GM12878 (cell line): ENCODE measurements around the gene BUD23. TPM values are rescaled to one million over a fixed set of nuclear protein-coding genes. Genes with fewer than 3 reads are reported as not detected.

ENCODE experiments used
- ATAC-seq: fragments of 200-7000 bp; cut with Tn5 transposase; 3 replicates; pipeline ENCODE4 v1.9.1; 2020; ENCODE audit warnings: mild to moderate bottlenecking, moderate library complexity
- Bru-seq: library from RNA; stranded (reverse); fragments of 400-500 nt; gene quantifications from one replicate; lab custom pipeline; 2021; lab: Mats Ljungman, UMichigan
- BruChase-seq, 2 experiments: library from RNA; stranded (reverse); fragments of 400-500 nt; gene quantifications; one replicate each; lab custom pipeline; 2021; lab: Mats Ljungman, UMichigan
- BruUV-seq: library from RNA; stranded (reverse); fragments of 400-500 nt; replicated peaks from 2 replicates; lab custom pipeline; 2021; lab: Mats Ljungman, UMichigan
- CTCF ChIA-PET: fragments of 300-600 bp; sonication (Branson Sonifier 250); formaldehyde crosslinking; extraction: SDS; loops from one replicate; lab custom pipeline; 2021; ENCODE audit warnings: inconsistent platforms; lab: Yijun Ruan, JAX
- POLR2A ChIA-PET: fragments of 350-600 bp; formaldehyde crosslinking; extraction: SDS; loops from one replicate; lab custom pipeline; 2021; ENCODE audit warnings: inconsistent platforms; lab: Charles Lee
- RAD21 ChIA-PET: fragments of 300-600 bp; sonication (Branson Sonifier 250); formaldehyde crosslinking; loops from one replicate; lab custom pipeline; 2023; ENCODE audit warnings: antibody characterized with exemption; ENCODE audit not compliant: unreplicated experiment; lab: Charles Lee
- SMC1A ChIA-PET: fragments of 300-600 bp; sonication (Branson Sonifier 250); formaldehyde crosslinking; loops from one replicate; lab custom pipeline; 2023; ENCODE audit not compliant: unreplicated experiment, uncharacterized antibody; lab: Charles Lee
- DNase-seq: peaks from one replicate; pipeline ENCODE4 v3.0.0-alpha.2; 2011; ENCODE audit warnings: low read depth, low spot score
- FAIRE-seq: peaks from 3 replicates; lab custom pipeline; 2011; peaks lifted over from hg19 to GRCh38; lab: Jason Lieb, UNC
- H2AFZ ChIP-seq: 2 replicates; pipeline ENCODE4 v1.6.0; 2011; ENCODE audit warnings: low read depth, low read length, control low read depth; ENCODE audit not compliant: control insufficient read depth
- H3K27ac ChIP-seq: 2 replicates; pipeline ENCODE4 v1.5.1; 2011; ENCODE audit warnings: control low read depth; ENCODE audit not compliant: control insufficient read depth, insufficient read depth
- H3K27me3 ChIP-seq, 2 experiments: replicated peaks in 1 of 2; 2 replicates each; pipeline versions ENCODE4 v1.6.0 to v1.6.1; 2011; ENCODE audit warnings: low read length in 1 of 2; ENCODE audit not compliant: control insufficient read depth in 2 of 2, insufficient read depth in 2 of 2
- H3K36me3 ChIP-seq, 2 experiments: 2 replicates each; pipeline ENCODE4 v1.5.1; 2011; ENCODE audit warnings: low read length in 1 of 2; ENCODE audit not compliant: control insufficient read depth in 2 of 2, insufficient read depth in 2 of 2
- H3K4me1 ChIP-seq: 2 replicates; pipeline ENCODE4 v1.6.1; 2011; ENCODE audit warnings: mild to moderate bottlenecking, low read length, moderate library complexity, mixed read lengths; ENCODE audit not compliant: control insufficient read depth, insufficient read depth
- H3K4me2 ChIP-seq: 2 replicates; pipeline ENCODE4 v1.6.0; 2011; ENCODE audit warnings: control low read depth; ENCODE audit not compliant: control insufficient read depth, insufficient read depth
- H3K4me3 ChIP-seq: fragments of 200-600 bp; sonication (generic); 2 replicates; pipeline ENCODE4 v1.5.1; 2016
- H3K79me2 ChIP-seq: 2 replicates; pipeline ENCODE4 v1.6.0; 2011; ENCODE audit warnings: low read length; ENCODE audit not compliant: control insufficient read depth, insufficient read depth
- H3K9ac ChIP-seq: 2 replicates; pipeline ENCODE4 v1.8.0; 2011; ENCODE audit warnings: low read length, control low read depth, mixed read lengths; ENCODE audit not compliant: control insufficient read depth, insufficient read depth
- H3K9me3 ChIP-seq: replicated peaks from 3 replicates; pipeline ENCODE4 v1.5.1; 2011; ENCODE audit warnings: mild to moderate bottlenecking, low read length; ENCODE audit not compliant: control insufficient read depth, insufficient read depth
- H4K20me1 ChIP-seq: 2 replicates; pipeline ENCODE4 v1.6.0; 2011; ENCODE audit not compliant: control insufficient read depth, insufficient read depth
- E4F1 ChIP-seq: fragments of 450-650 bp; IDR thresholded peaks from 2 replicates; pipeline ENCODE4 v1.6.1; 2018; ENCODE audit warnings: borderline replicate concordance, mild to moderate bottlenecking; ENCODE audit not compliant: partially characterized antibody
- EZH2 ChIP-seq: IDR thresholded peaks from 2 replicates; pipeline ENCODE4 v1.6.1; 2012; ENCODE audit warnings: low read depth, mild to moderate bottlenecking, control low read depth, inconsistent platforms, low read length, borderline replicate concordance; ENCODE audit not compliant: control insufficient read depth
- MEF2A ChIP-seq: IDR thresholded peaks from 2 replicates; pipeline ENCODE4 v1.6.1; 2011; ENCODE audit warnings: low read depth, mild to moderate bottlenecking, low read length, moderate library complexity; ENCODE audit not compliant: insufficient read depth
- NR2C1 ChIP-seq: fragments of 450-650 bp; IDR thresholded peaks from 2 replicates; pipeline ENCODE4 v1.6.1; 2017; ENCODE audit warnings: antibody characterized with exemption, mild to moderate bottlenecking, moderate library complexity
- PBX3 ChIP-seq: IDR thresholded peaks from 2 replicates; pipeline ENCODE4 v1.6.1; 2011; ENCODE audit warnings: mild to moderate bottlenecking, low read depth, low read length, moderate library complexity; ENCODE audit not compliant: insufficient replicate concordance
- SPI1 ChIP-seq: IDR thresholded peaks from 2 replicates; pipeline ENCODE4 v1.6.1; 2011; ENCODE audit warnings: low read depth, mild to moderate bottlenecking, low read length, moderate library complexity, borderline replicate concordance; ENCODE audit not compliant: insufficient read depth
- YY1 ChIP-seq: IDR thresholded peaks from 2 replicates; pipeline ENCODE4 v1.6.1; 2011; ENCODE audit warnings: low read depth, mild to moderate bottlenecking, low read length
- ZBTB4 ChIP-seq: fragments of 450-650 bp; formaldehyde crosslinking; IDR thresholded peaks from 2 replicates; pipeline ENCODE4 v1.4.0; 2022; ENCODE audit warnings: mild to moderate bottlenecking, moderate library complexity
- ZNF217 ChIP-seq: fragments of 450-650 bp; IDR thresholded peaks from 2 replicates; pipeline ENCODE4 v1.6.1; 2017; ENCODE audit warnings: antibody characterized with exemption, mild to moderate bottlenecking
- WGBS: methylation state at CpG from one replicate; pipeline ENCODE4 v1.1.6; 2016; ENCODE audit warnings: low lambda C conversion rate; ENCODE audit not compliant: insufficient replicate concordance, insufficient coverage; ENCODE audit errors: missing lambda C conversion rate; 5-methylcytosine and 5-hydroxymethylcytosine counted together
- in situ Hi-C: fragments of 300-500 bp; cut with MboI; formaldehyde crosslinking; loops from 9 replicates; pipeline ENCODE4 v1.14.3; 2018; ENCODE audit warnings: mixed read lengths
- intact Hi-C: fragments of 100-400 bp; cut with micrococcal nuclease; formaldehyde crosslinking; loops from one replicate; pipeline ENCODE4 v1.14.2; 2022; ENCODE audit not compliant: unreplicated experiment
- long read RNA-seq, 2 experiments: library from polyadenylated mRNA; unstranded; transcript quantifications; one replicate each; pipeline ENCODE4 v2.0.0, GENCODE V29; 2019 to 2020
- polyA minus RNA-seq, 3 experiments: library from RNA; depleted of rRNA, polyadenylated mRNA; stranded (reverse); fragments of >200 nt; gene quantifications; 2 replicates each; pipeline ENCODE4 v1.2.3, GENCODE V29; 2011
- polyA plus RNA-seq, 11 experiments: library from polyadenylated mRNA; depleted of rRNA in 4 of 11; unstranded in 6 of 11; stranded (reverse) in 5 of 11; fragments of >200 nt; fragmentation: Nextera tagmentation in 4 of 11; fragmentation: Illumina TruSeq in 1 of 11; extraction: Ambion mirVana in 4 of 11; extraction: Trizol in 1 of 11; gene quantifications; 1 replicate in 1 of 11; 2 replicates in 10 of 11; pipeline versions ENCODE4 v1.2.1 to v1.2.3, GENCODE V29; 2011 to 2016; ENCODE audit warnings: inconsistent platforms in 2 of 11, missing spikeins in 2 of 11, low read depth in 1 of 11
- total RNA-seq, 4 experiments: library from RNA; depleted of rRNA in 3 of 4; stranded (reverse); fragments of >200 nt in 3 of 4; fragmentation: Illumina TruSeq in 1 of 4; extraction: Trizol in 1 of 4; gene quantifications; 2 replicates each; pipeline versions ENCODE4 v1.2.1 to v1.2.3, GENCODE V29; 2013 to 2021

The BUD23 gene
- total RNA-seq (2013; cell fraction: nucleolus; rRNA removed) = 28.4 and 29.4 TPM in 2 replicates
- total RNA-seq (2014; rRNA removed) (75.3 and 82.9 TPM in 2 replicates), total RNA-seq (2014; rRNA removed; fragmentation: Illumina TruSeq; extraction: Trizol) (69.8 and 71.1 TPM in 2 replicates), total RNA-seq (2021) (73.7 and 84.9 TPM in 2 replicates), polyA plus RNA-seq (2011; rRNA removed) (98.5 and 114 TPM in 2 replicates), polyA plus RNA-seq (2014; fragmentation: Illumina TruSeq; extraction: Trizol) (96.0 and 109 TPM in 2 replicates), polyA plus RNA-seq (2014; fragmentation: Nextera tagmentation; extraction: Ambion mirVana) (10 to 100 TPM; 36.4 to 89.9 TPM), polyA plus RNA-seq (2014; rRNA removed) (117 and 123 TPM in 2 replicates), polyA plus RNA-seq (2016; fragmentation: Nextera tagmentation; extraction: Ambion mirVana) (100 to 1,000 TPM; 137 to 138 TPM), polyA minus RNA-seq (2011; rRNA and poly(A)+ RNA removed) (46.3 and 61.5 TPM in 2 replicates), Bru-seq, nascent RNA (percentile 87 among the genes with signal in this experiment), BruChase-seq, experiment 1, labeled RNA remaining after a 6-hour chase (percentile 92 among the genes with signal in this experiment), BruChase-seq, experiment 2, labeled RNA remaining after a 2-hour chase (percentile 90 among the genes with signal in this experiment)
- polyA plus RNA-seq (2011; ENCODE audit: low read depth) = 44.4 TPM
- 138 and 180 TPM in 2 replicates for polyA plus RNA-seq (2011; cell fraction: cytosol; rRNA removed)
- polyA plus RNA-seq (2011; cell fraction: nucleus; rRNA removed) = 67.4 and 98.6 TPM in 2 replicates
- polyA plus RNA-seq (2012) = 55.5 and 68.2 TPM in 2 replicates
- polyA minus RNA-seq (2011; cell fraction: cytosol; rRNA and poly(A)+ RNA removed) = 14.4 and 26.0 TPM in 2 replicates
- 9.3 and 17.6 TPM in 2 replicates for polyA minus RNA-seq (2011; cell fraction: nucleus; rRNA and poly(A)+ RNA removed)
- long read RNA-seq, experiment 1, transcript BUD23-201 (12 exons, 1,230 nt) = major isoform, 130 of 152 reads
- long read RNA-seq, experiment 1, partial matches to known transcripts = 3 of 152 reads
- long read RNA-seq, experiment 1, other reads (novel, unspliced or antisense) = 17 of 152 reads
- long read RNA-seq, experiment 2, transcript BUD23-201 (12 exons, 1,230 nt) = major isoform, 434 of 501 reads
- long read RNA-seq, experiment 2, transcript BUD23-206 (12 exons, 1,260 nt) = minor isoform, 6 of 501 reads
- long read RNA-seq, experiment 2, partial matches to known transcripts = 16 of 501 reads
- long read RNA-seq, experiment 2, other reads (novel, unspliced or antisense) = 40 of 501 reads

- Histone ChIP-seq H3K27me3 (no peaks in the 10 kb centered on the region), H3K9ac (peak within 1 kb of the TSS; percentile 98), H2AFZ (peak within 1 kb of the TSS; percentile 96), H3K36me3 (peaks cover 4 to 5% of the 10 kb centered on the region in 2 experiments; a peak in 3 of 4 replicates), H3K9me3 (no peaks in the 10 kb centered on the region; the same call in 2 of the 3 replicates), H3K4me2 (peak within 1 kb of the TSS; percentile 94), H3K4me1 (peaks cover 14% of the 10 kb centered on the region), H3K4me3 (peak within 1 kb of the TSS; percentile 91), H3K79me2 (peaks cover 46% of the 10 kb centered on the region), H4K20me1 (no peaks in the 10 kb centered on the region; the same call in 1 of the 2 replicates), H3K27ac (peak within 1 kb of the TSS; percentile 81)
- TSS peak; percentile 69 for BruUV-seq
- SMC1A ChIA-PET = no interaction called here
- in situ Hi-C loops (no loop called here), intact Hi-C loops (loop anchor here (2.0 to 10.0 kb wide), 2 partner anchors 36 to 158 kb away; partner anchors contain the start of genes BAZ1B and STX1A)
- DNase-seq (peak; percentile 71), FAIRE-seq (peak; percentile 95), ATAC-seq (peak; percentile 98)
- CTCF ChIA-PET = no interaction called here
- RAD21 ChIA-PET = no interaction called here
- POLR2A ChIA-PET = no interaction called here
- WGBS = 1% methylated on average over 68 of the region's 68 CpGs
- TF ChIP-seq MEF2A (no peak), ZNF217 (no peak), EZH2 (no peak), SPI1 (no peak), PBX3 (no peak), NR2C1 (no peak), E4F1 (no peak), ZBTB4 (CRISPR knock-in tag) (no peak), YY1 (peak; percentile 97)
Observed at GRCh38 chr7:73683056-73683787, at the start of gene BUD23, which contains the start of gene DNAJC30. Gene BUD23 (plus strand): TSS chr7:73683597. CDS start chr7:73683626, 29 bp downstream. Gene DNAJC30 (minus strand): TSS chr7:73683453. CDS start chr7:73683423, 30 bp downstream.
